Retinal pigment epithelial cell (primary cell): ENCODE measurements around the gene PMPCA.

Source experiments
- DNase-seq: peaks from one replicate; pipeline ENCODE4 v3.0.0-alpha.2; 2010; ENCODE audit warnings: low read depth
- H3K4me3 ChIP-seq: 2 replicates; pipeline ENCODE4 v1.5.1; 2011; ENCODE audit warnings: mild to moderate bottlenecking, low read length, control low read depth, moderate library complexity
- CTCF ChIP-seq: conservative IDR thresholded peaks from 2 replicates; pipeline ENCODE4 v1.5.1; 2011; ENCODE audit warnings: low read depth, low read length, control low read depth, inconsistent platforms

The PMPCA gene

GRCh38 chr9:136363949-136364748 is 46.3 kb upstream of the PMPCA start:
- no peak for DNase-seq
- no peak for TF ChIP-seq CTCF
- H3K4me3 ChIP-seq, result no peak overlapping the region

- no peak for TF ChIP-seq CTCF
- no peak overlapping the region for H3K4me3 ChIP-seq
- DNase-seq, result no peak
These were observed 45.3 kb upstream of the PMPCA start for GRCh38 chr9:136364942-136365774.

GRCh38 chr9:136365775-136366222 is 44.7 kb upstream of the PMPCA start:
- TF ChIP-seq CTCF, result no peak
- H3K4me3 ChIP-seq, result no peak overlapping the region
- no peak for DNase-seq

- no peak for DNase-seq
- no peak overlapping the region for H3K4me3 ChIP-seq
- TF ChIP-seq CTCF, result no peak
These were observed 43.6 kb upstream of the PMPCA start for GRCh38 chr9:136366826-136367225.

GRCh38 chr9:136367296-136368145 is 42.9 kb upstream of the PMPCA start:
- TF ChIP-seq CTCF, result no peak
- no peak overlapping the region for H3K4me3 ChIP-seq
- no peak for DNase-seq

- DNase-seq, result no peak
- TF ChIP-seq CTCF, result no peak
- H3K4me3 ChIP-seq, result no peak overlapping the region
These were observed 42.3 kb upstream of the PMPCA start for GRCh38 chr9:136368190-136368589.
